K562 (cell line): Measurements from ENCODE around the gene IDUA. TPM values are rescaled to one million over a fixed set of nuclear protein-coding genes. Genes with fewer than 3 reads are reported as not detected.

ENCODE experiments used
- ATAC-seq: fragments of 200-7000 bp; cut with Tn5 transposase; 3 replicates; pipeline ENCODE4 v1.9.1; 2020; ENCODE audit warnings: moderate library complexity
- BruUV-seq: library from RNA; stranded (reverse); fragments of 400-500 nt; replicated peaks from 2 replicates; lab custom pipeline; 2021; lab: Mats Ljungman, UMichigan
- CTCF ChIA-PET: fragments of 300-600 bp; formaldehyde crosslinking; extraction: SDS; loops from one replicate; lab custom pipeline; 2021; ENCODE audit warnings: low intra/inter-chr PET ratio; lab: Yijun Ruan, JAX
- POLR2A ChIA-PET: fragments of 300-600, 350-650 bp; sonication (Branson Sonifier 250); formaldehyde crosslinking; extraction: SDS; loops from one replicate; lab custom pipeline; 2021; ENCODE audit warnings: antibody characterized with exemption, inconsistent platforms; lab: Yijun Ruan, JAX
- DNase-seq, 4 experiments: peaks; one replicate each; pipeline versions ENCODE4 v3.0.0 to v3.0.0-alpha.2; 2011 to 2018; ENCODE audit warnings: low spot score in 3 of 4, mixed read lengths in 3 of 4; ENCODE audit errors: extremely low read depth in 1 of 4
- FAIRE-seq: peaks from 2 replicates; lab custom pipeline; 2011; peaks lifted over from hg19 to GRCh38; lab: Jason Lieb, UNC
- H2AFZ ChIP-seq: 2 replicates; pipeline ENCODE4 v1.6.0; 2011; ENCODE audit warnings: low read depth, low read length, control low read depth, inconsistent platforms
- H3K27ac ChIP-seq: fragments of 200-600 bp; 3 replicates; pipeline ENCODE4 v1.8.0; 2011; ENCODE audit warnings: low read depth, mild to moderate bottlenecking, control low read depth, inconsistent platforms, low read length, moderate library complexity, mixed read lengths; ENCODE audit errors: extremely low read depth
- H3K27me3 ChIP-seq, 2 experiments: fragments of 300-600 bp in 1 of 2; 2 replicates in 1 of 2; 3 replicates in 1 of 2; pipeline versions ENCODE4 v1.6.0 to v1.8.0; 2011; ENCODE audit warnings: inconsistent platforms in 2 of 2, low read length in 2 of 2, mild to moderate bottlenecking in 1 of 2, mixed read lengths in 1 of 2, moderate library complexity in 1 of 2; ENCODE audit not compliant: control insufficient read depth in 2 of 2, insufficient read depth in 2 of 2
- H3K36me3 ChIP-seq: fragments of 300-600 bp; 3 replicates; pipeline ENCODE4 v1.8.0; 2011; ENCODE audit warnings: mild to moderate bottlenecking, low read length, inconsistent platforms; ENCODE audit not compliant: control insufficient read depth, insufficient read depth
- H3K4me1 ChIP-seq, 2 experiments: fragments of 200-600 bp in 1 of 2; replicated peaks in 1 of 2; 2 replicates in 1 of 2; 3 replicates in 1 of 2; pipeline versions ENCODE4 v1.5.1 to v1.8.0; 2011; ENCODE audit warnings: inconsistent platforms in 2 of 2, low read length in 2 of 2, mild to moderate bottlenecking in 1 of 2, mixed read lengths in 1 of 2, moderate library complexity in 1 of 2; ENCODE audit not compliant: control insufficient read depth in 2 of 2, insufficient read depth in 2 of 2
- H3K4me2 ChIP-seq: 2 replicates; pipeline ENCODE4 v1.6.1; 2011; ENCODE audit warnings: low read length, control low read depth, inconsistent platforms, mixed read lengths; ENCODE audit not compliant: insufficient read depth
- H3K4me3 ChIP-seq: fragments of 200-600 bp; sonication (generic), shearing (Covaris generic); 2 replicates; pipeline ENCODE4 v1.5.1; 2016; ENCODE audit warnings: control low read depth, inconsistent platforms
- H3K79me2 ChIP-seq: fragments of 200-600 bp; 3 replicates; pipeline ENCODE4 v1.8.0; 2011; ENCODE audit warnings: low read length, inconsistent platforms; ENCODE audit not compliant: control insufficient read depth, insufficient read depth
- H3K9ac ChIP-seq, 2 experiments: 2 replicates each; pipeline versions ENCODE4 v1.6.0 to v1.6.1; 2011; ENCODE audit warnings: low read depth in 2 of 2, low read length in 2 of 2, control low read depth in 1 of 2, inconsistent platforms in 1 of 2, mild to moderate bottlenecking in 1 of 2, mixed read lengths in 1 of 2; ENCODE audit not compliant: insufficient read depth in 1 of 2
- H3K9me1 ChIP-seq: one replicate; pipeline ENCODE4 v1.6.0; 2011; ENCODE audit warnings: inconsistent platforms, mild to moderate bottlenecking, low read length, moderate library complexity; ENCODE audit not compliant: control insufficient read depth, insufficient read depth
- H3K9me3 ChIP-seq: replicated peaks from 2 replicates; pipeline ENCODE4 v1.5.1; 2011; ENCODE audit warnings: low read depth, low read length, inconsistent platforms; ENCODE audit not compliant: control insufficient read depth, insufficient read depth
- H4K20me1 ChIP-seq: replicated peaks from 2 replicates; pipeline ENCODE4 v1.6.1; 2011; ENCODE audit warnings: low read length, inconsistent platforms, mixed read lengths; ENCODE audit not compliant: control insufficient read depth, insufficient read depth
- CHD1 ChIP-seq: fragments of 200-600 bp; sonication (generic); IDR thresholded peaks from one replicate; pipeline ENCODE4 v1.6.1; 2012; ENCODE audit warnings: mild to moderate bottlenecking, moderate library complexity, low read length, inconsistent platforms
- KDM4B ChIP-seq, 2 experiments: fragments of 450-650 bp in 1 of 2; sonication (generic) in 1 of 2; IDR thresholded peaks; 2 replicates each; pipeline ENCODE4 v1.6.1; 2016 to 2017; ENCODE audit warnings: borderline replicate concordance in 2 of 2, antibody characterized with exemption in 1 of 2, low read depth in 1 of 2, mild to moderate bottlenecking in 1 of 2
- RBFOX2 ChIP-seq: fragments of 200-400 bp; formaldehyde crosslinking; IDR thresholded peaks from 2 replicates; pipeline ENCODE4 v1.6.1; 2017; ENCODE audit warnings: low read depth, mild to moderate bottlenecking, low read length, moderate library complexity
- RBM17 ChIP-seq: fragments of 200-400 bp; formaldehyde crosslinking; IDR thresholded peaks from 2 replicates; pipeline ENCODE4 v1.6.1; 2017; ENCODE audit warnings: low read depth, mild to moderate bottlenecking, low read length, borderline replicate concordance
- ZKSCAN3 ChIP-seq: fragments of 250-450 bp; sonication (Bioruptor Pico); IDR thresholded peaks from 2 replicates; pipeline ENCODE4 v1.4.0; 2020
- ZKSCAN8 ChIP-seq: fragments of 200-800 bp; sonication (Bioruptor generic); IDR thresholded peaks from 2 replicates; pipeline ENCODE4 v1.6.1; 2016; ENCODE audit warnings: missing genetic modification characterization, missing compliant biosample characterization
- ZNF24 ChIP-seq: fragments of 450-650 bp; IDR thresholded peaks from 2 replicates; pipeline ENCODE4 v1.6.1; 2016
- ZNF282 ChIP-seq: sonication (generic); formaldehyde crosslinking; IDR thresholded peaks from 2 replicates; pipeline ENCODE4 v1.8.1; 2023; ENCODE audit warnings: missing genetic modification reagents
- WGBS: fragments of 100-300 bp; shearing (Covaris generic); methylation state at CpG from one replicate; pipeline ENCODE4 v1.1.6; 2016; ENCODE audit warnings: low coverage, mixed read lengths; ENCODE audit not compliant: insufficient coverage; ENCODE audit errors: missing lambda C conversion rate; 5-methylcytosine and 5-hydroxymethylcytosine counted together
- in situ Hi-C: fragments of 300-500 bp; cut with MboI; formaldehyde crosslinking; loops from 4 replicates; pipeline ENCODE4 v1.15.0; 2018; ENCODE audit warnings: inconsistent platforms, mixed read lengths
- intact Hi-C: fragments of 100-400 bp; cut with micrococcal nuclease; formaldehyde crosslinking; loops from 2 replicates; pipeline ENCODE4 v1.14.2; 2022
- polyA plus RNA-seq, 8 experiments: library from polyadenylated mRNA; depleted of rRNA in 4 of 8; stranded (reverse) in 5 of 8; unstranded in 3 of 8; fragments of >200 nt; fragmentation: Nextera tagmentation in 2 of 8; fragmentation: Illumina TruSeq in 1 of 8; extraction: Ambion mirVana in 2 of 8; extraction: Trizol in 1 of 8; gene quantifications; 2 replicates each; pipeline versions ENCODE4 v1.2.1 to v1.2.3, GENCODE V29; 2011 to 2014; ENCODE audit warnings: inconsistent platforms in 1 of 8, missing spikeins in 1 of 8
- total RNA-seq, 7 experiments: library from RNA; depleted of rRNA in 6 of 7; stranded (reverse); fragments of >200 nt in 6 of 7; fragmentation: Illumina TruSeq in 2 of 7; extraction: Trizol in 2 of 7; gene quantifications; 2 replicates each; pipeline versions ENCODE4 v1.2.1 to v1.2.3, GENCODE V29; 2011 to 2021; ENCODE audit warnings: low replicate concordance in 1 of 7
- TF ChIP-seq, protein P1 (sequence below): sonication (generic); formaldehyde crosslinking; IDR thresholded peaks from 2 replicates; pipeline ENCODE4 v1.8.1; 2023; ENCODE audit warnings: missing genetic modification reagents, mild to moderate bottlenecking, borderline replicate concordance

Gene IDUA
- total and polyA plus RNA-seq, 9 of the 15 experiments (the other 6 are each of a cell fraction or from before 2014, with no cell fraction given), result 0.04 to 16.1 (median 1.2) TPM

DNA sequence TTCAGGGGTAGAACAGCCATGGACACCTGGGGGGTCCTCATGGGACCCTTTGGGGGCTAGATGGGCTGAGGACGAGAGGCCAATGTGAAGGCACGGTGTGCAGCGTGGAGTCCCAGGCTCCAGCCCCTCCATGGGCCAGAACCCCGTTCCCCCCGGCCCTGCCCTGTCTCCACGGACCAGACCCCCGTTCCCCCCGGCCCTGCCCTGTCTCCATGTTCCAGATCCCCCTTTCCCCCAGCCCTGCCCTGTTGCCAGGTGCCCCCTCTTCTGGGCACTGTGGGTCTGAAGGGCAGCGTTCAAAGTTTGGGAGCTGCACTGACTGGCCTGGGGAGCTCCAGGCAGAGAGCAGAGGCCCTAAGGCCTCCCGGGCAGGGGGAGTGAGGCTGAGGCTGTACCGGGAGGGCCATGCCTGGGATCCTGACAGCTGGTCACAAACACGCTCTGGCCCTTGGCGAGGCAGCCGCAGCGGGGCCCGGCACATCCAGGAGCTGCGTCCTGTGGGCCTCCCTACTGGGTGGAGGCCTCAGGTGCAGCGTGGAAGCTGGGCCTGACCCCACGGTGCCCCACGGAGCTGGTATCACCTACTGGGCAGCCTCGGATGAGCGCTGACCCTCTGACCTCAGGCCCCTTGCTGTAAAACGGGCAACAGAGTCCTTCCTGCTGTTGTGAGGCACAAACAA, 22.4 kb upstream of the IDUA start:
- DNase-seq (no peak), FAIRE-seq (no peak), ATAC-seq (no peak)
- peaks cover 0 to 45% of the 10 kb centered on the region in 2 experiments; a peak in 2 of 5 replicates for H3K4me1 ChIP-seq
- ChIA-PET POLR2A (no interaction called here), CTCF (no interaction called here)
- no peak overlapping the region for H3K4me2 ChIP-seq
- H3K27me3 ChIP-seq, result no peaks in the 10 kb centered on the region
- in situ Hi-C loops (no loop called here), intact Hi-C loops (no loop called here)
- peaks cover 23% of the 10 kb centered on the region; the same call in 1 of the 3 replicates for H3K36me3 ChIP-seq
- 87% methylated on average over 13 of the region's 23 CpGs for WGBS
- no TSS peak for BruUV-seq
- no peaks in the 10 kb centered on the region for H3K9me1 ChIP-seq
- H3K4me3 ChIP-seq, result no peak overlapping the region
- no peaks in the 10 kb centered on the region for H3K9me3 ChIP-seq
- peak overlapping the region in 1 of 2 experiments; percentile 50; a peak in 1 of 4 replicates for H3K9ac ChIP-seq
- H2AFZ ChIP-seq, result no peak overlapping the region
- no peaks in the 10 kb centered on the region for H3K79me2 ChIP-seq
- H4K20me1 ChIP-seq, result no peaks in the 10 kb centered on the region
- H3K27ac ChIP-seq, result no peak overlapping the region
- TF ChIP-seq ZKSCAN8, result no peak

DNA sequence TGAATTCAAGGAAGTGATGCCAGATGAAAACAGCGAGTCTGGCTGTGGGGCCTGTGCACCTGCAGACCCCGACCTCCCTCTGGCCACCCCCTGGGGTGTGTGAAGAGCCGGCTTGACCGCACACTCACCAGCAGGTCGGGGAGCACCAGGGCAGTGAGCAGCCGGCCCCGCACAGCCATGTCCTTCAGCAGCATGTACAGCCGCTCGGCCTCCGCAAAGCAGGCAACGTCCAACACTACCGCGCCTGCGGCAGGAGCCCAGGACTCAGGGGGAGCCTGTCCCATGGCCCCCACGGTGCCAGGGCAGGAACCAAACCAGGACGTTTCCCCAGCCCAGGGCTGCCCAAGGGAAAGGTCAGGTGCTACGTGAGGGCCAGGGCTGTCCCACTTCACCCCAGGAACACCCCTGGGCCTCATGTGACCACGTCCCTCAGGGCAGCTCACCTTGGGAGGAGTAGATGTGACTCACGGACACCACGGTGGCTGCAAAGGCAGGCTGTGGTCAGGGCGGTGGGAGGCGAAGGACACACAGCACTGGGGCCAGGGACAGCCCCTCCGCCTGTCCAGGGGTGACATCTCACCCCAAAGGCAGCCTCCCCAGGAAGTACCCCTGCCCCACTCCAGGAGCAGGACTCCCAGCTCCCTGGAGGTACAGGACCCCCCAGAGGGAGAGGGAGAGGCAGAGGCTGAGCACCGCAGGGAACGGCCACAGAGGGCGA, 21.6 kb upstream of the IDUA start:
- no peaks in the 10 kb centered on the region for H3K79me2 ChIP-seq
- POLR2A ChIA-PET, result interaction anchor here (0.7 kb wide), 1 partner anchor 58 kb away, joined by 3 read pairs; no protein-coding TSS in a partner anchor
- TF ChIP-seq RBFOX2, result 0 out of 2 replicates have a peak, but pooled peaks have one; percentile 38
- TF ChIP-seq CHD1, result no peak
- TF ChIP-seq RBM17, result no peak
- TF ChIP-seq ZNF282 (CRISPR knock-in tag), result no peak
- TF ChIP-seq ZNF24, result no peak
- no peak for TF ChIP-seq KDM4B (IDR thresholded peaks at IDR 0.05; ENCODE audit: borderline replicate concordance in 2 of 2, low read depth in 1 of 2)
- no peak for TF ChIP-seq ZKSCAN3 (CRISPR knock-in tag)
- TF ChIP-seq, protein P1, sequence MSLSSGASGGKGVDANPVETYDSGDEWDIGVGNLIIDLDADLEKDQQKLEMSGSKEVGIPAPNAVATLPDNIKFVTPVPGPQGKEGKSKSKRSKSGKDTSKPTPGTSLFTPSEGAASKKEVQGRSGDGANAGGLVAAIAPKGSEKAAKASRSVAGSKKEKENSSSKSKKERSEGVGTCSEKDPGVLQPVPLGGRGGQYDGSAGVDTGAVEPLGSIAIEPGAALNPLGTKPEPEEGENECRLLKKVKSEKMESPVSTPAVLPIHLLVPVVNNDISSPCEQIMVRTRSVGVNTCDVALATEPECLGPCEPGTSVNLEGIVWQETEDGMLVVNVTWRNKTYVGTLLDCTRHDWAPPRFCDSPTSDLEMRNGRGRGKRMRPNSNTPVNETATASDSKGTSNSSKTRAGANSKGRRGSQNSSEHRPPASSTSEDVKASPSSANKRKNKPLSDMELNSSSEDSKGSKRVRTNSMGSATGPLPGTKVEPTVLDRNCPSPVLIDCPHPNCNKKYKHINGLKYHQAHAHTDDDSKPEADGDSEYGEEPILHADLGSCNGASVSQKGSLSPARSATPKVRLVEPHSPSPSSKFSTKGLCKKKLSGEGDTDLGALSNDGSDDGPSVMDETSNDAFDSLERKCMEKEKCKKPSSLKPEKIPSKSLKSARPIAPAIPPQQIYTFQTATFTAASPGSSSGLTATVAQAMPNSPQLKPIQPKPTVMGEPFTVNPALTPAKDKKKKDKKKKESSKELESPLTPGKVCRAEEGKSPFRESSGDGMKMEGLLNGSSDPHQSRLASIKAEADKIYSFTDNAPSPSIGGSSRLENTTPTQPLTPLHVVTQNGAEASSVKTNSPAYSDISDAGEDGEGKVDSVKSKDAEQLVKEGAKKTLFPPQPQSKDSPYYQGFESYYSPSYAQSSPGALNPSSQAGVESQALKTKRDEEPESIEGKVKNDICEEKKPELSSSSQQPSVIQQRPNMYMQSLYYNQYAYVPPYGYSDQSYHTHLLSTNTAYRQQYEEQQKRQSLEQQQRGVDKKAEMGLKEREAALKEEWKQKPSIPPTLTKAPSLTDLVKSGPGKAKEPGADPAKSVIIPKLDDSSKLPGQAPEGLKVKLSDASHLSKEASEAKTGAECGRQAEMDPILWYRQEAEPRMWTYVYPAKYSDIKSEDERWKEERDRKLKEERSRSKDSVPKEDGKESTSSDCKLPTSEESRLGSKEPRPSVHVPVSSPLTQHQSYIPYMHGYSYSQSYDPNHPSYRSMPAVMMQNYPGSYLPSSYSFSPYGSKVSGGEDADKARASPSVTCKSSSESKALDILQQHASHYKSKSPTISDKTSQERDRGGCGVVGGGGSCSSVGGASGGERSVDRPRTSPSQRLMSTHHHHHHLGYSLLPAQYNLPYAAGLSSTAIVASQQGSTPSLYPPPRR (CRISPR knock-in tag), result no peak

More for the DNA sequence above, 21.6 kb upstream of the IDUA start:
- in situ Hi-C loops (no loop called here), intact Hi-C loops (no loop called here)
- Histone ChIP-seq H3K9me1 (no peaks in the 10 kb centered on the region), H3K36me3 (peaks cover 23% of the 10 kb centered on the region; the same call in 1 of the 3 replicates), H2AFZ (no peak overlapping the region), H3K9me3 (no peaks in the 10 kb centered on the region), H3K4me1 (peaks cover 0 to 47% of the 10 kb centered on the region in 2 experiments; a peak in 2 of 5 replicates), H3K27ac (no peak overlapping the region), H3K27me3 (no peaks in the 10 kb centered on the region), H3K9ac (no peak overlapping the region; a peak in 1 of 4 replicates), H3K4me2 (no peak overlapping the region), H4K20me1 (no peaks in the 10 kb centered on the region), H3K4me3 (no peak overlapping the region)
- no peak for FAIRE-seq
- ATAC-seq, result no peak
- no TSS peak for BruUV-seq
- 80% methylated on average over 23 of the region's 26 CpGs for WGBS
- DNase-seq, result no peak
- CTCF ChIA-PET, result no interaction called here
